ENCODE results near the gene FPR3. TPM values are rescaled to one million over a fixed set of nuclear protein-coding genes. Genes with fewer than 3 reads are reported as not detected.
"Not testable (repeated sequence)": the region's sequence is repeated elsewhere in the genome, so short reads cannot be mapped to it uniquely, and the experiment has no call there.

FPR3 gene
- total RNA-seq, 2 donors from 2014 or later, result 1.6 to 4.9 TPM

DNA sequence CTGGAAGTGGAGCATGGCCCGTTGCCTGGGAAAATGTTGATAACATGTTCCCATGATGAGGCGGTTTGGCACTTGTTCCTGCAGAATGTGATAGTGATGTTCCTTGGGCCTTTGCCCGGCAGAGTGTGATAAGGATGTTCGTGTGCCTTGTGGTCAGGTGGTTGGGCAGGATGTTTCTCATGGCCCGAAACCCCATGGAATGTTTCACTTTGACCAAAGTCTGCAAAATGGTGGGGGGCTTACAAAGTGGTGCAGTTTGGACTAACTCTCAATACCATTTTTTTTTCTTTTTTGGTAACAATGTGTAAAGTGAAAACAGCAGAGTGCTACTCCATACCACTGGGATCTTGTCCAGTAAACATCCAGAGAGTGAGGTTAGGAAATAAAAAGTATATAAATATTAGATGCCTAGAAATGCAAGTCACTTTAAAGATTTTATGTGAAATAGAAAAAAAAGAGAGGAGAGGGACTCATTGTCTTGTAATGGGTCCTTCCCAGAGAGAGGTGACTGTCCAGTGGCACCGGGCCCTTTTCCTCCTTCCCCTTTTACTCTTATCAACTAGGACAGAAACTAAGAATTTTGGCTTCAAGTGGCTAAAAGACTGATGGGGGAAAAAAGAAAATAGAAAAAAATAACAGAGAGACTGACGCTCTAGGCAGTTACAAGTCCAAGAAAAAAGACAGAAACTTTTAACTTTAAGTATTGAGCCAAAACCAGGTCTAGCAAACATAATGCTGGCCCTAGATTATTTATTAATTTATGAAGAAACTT lies 5.7 kb downstream of the FPR3 start:
- no peak overlapping the region for H3K4me3 ChIP-seq
- no peaks in the 10 kb centered on the region for H3K36me3 ChIP-seq (replicated peaks in 1 of 2; ENCODE audit: insufficient read depth in 1 of 2, low read depth in 2 of 2)
- 43 to 47% methylated on average over 7 of the region's 7 CpGs for WGBS, 2 donors
- H3K9me3 ChIP-seq, result no peaks in the 10 kb centered on the region
- intact Hi-C loops (cut with DNase I), result no loop called here
- peak; percentile 28 to 58 (median 33) for DNase-seq
- TF ChIP-seq, protein P1, sequence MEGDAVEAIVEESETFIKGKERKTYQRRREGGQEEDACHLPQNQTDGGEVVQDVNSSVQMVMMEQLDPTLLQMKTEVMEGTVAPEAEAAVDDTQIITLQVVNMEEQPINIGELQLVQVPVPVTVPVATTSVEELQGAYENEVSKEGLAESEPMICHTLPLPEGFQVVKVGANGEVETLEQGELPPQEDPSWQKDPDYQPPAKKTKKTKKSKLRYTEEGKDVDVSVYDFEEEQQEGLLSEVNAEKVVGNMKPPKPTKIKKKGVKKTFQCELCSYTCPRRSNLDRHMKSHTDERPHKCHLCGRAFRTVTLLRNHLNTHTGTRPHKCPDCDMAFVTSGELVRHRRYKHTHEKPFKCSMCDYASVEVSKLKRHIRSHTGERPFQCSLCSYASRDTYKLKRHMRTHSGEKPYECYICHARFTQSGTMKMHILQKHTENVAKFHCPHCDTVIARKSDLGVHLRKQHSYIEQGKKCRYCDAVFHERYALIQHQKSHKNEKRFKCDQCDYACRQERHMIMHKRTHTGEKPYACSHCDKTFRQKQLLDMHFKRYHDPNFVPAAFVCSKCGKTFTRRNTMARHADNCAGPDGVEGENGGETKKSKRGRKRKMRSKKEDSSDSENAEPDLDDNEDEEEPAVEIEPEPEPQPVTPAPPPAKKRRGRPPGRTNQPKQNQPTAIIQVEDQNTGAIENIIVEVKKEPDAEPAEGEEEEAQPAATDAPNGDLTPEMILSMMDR (IDR thresholded peaks at IDR 0.05), result no peak
- TF ChIP-seq POLR2A (IDR thresholded peaks at IDR 0.05), result no peak
- no peaks in the 10 kb centered on the region for H3K27me3 ChIP-seq
- H3K4me1 ChIP-seq, result no peaks in the 10 kb centered on the region
- no peak for ATAC-seq
- H3K27ac ChIP-seq, result peak overlapping the region in 2 of 4 donors; percentile 49 to 66

DNA sequence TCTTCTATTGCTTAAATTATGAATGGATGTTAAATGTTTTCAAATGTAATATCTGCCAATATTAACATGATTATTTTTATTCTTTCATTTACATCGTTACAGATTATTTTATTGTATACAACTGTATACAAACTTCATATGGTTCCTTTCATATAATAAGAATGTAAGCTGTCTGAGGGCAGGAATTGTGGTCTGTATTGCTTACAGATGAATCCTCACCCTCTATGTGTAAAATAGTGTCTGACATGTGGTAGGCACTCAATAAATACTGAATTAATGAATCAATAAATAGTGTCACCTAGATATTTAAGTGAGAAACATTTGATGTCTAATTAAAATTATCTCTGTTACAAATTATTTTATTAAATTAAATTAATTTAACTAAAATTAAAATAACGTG lies 7.8 kb downstream of the FPR3 start:
- H3K9me3 ChIP-seq, result no peaks in the 10 kb centered on the region
- no peak for DNase-seq
- no peaks in the 10 kb centered on the region for H3K4me1 ChIP-seq
- intact Hi-C loops (cut with DNase I), result no loop called here
- no peak for ATAC-seq
- H3K36me3 ChIP-seq (replicated peaks in 1 of 2; ENCODE audit: insufficient read depth in 1 of 2, low read depth in 2 of 2), result no peaks in the 10 kb centered on the region
- no peak for TF ChIP-seq POLR2A (IDR thresholded peaks at IDR 0.05)
- TF ChIP-seq, protein P1 (IDR thresholded peaks at IDR 0.05), result no peak
- no peaks in the 10 kb centered on the region for H3K27me3 ChIP-seq
- H3K27ac ChIP-seq, result no peak overlapping the region
- 45 to 60% methylated on average over 2 of the region's 2 CpGs for WGBS, 2 donors
- no peak overlapping the region for H3K4me3 ChIP-seq

DNA sequence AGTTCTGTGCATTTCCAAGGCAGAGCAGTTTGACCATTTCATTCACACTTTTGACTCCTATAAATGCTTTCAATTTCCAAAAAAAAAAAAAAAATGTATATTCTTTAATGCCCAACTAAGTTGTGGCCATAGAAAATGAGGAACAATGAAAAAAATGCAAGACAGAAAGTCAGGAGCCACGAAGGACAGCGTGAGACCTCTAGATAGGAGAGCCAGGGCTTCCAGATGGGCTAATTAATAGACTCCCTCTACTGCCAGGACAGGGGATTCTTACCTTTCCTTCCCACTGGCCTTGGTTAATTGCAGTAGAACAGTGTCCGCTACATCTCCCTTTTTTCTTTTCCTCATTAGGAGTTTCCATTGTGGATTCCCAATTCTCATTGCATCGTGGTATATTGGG lies 8.6 kb downstream of the FPR3 start:
- no peaks in the 10 kb centered on the region for H3K4me1 ChIP-seq
- WGBS, 2 donors, result 67 to 80% methylated on average over 4 of the region's 4 CpGs
- no peaks in the 10 kb centered on the region for H3K27me3 ChIP-seq
- no peak for ATAC-seq
- peak overlapping the region in 1 of 4 donors; percentile 51 for H3K27ac ChIP-seq
- intact Hi-C loops (cut with DNase I), result no loop called here
- H3K36me3 ChIP-seq (replicated peaks in 1 of 2; ENCODE audit: insufficient read depth in 1 of 2, low read depth in 2 of 2), result no peaks in the 10 kb centered on the region
- no peak for DNase-seq
- H3K9me3 ChIP-seq, result no peaks in the 10 kb centered on the region
- no peak overlapping the region for H3K4me3 ChIP-seq
- no peak for TF ChIP-seq POLR2A (IDR thresholded peaks at IDR 0.05)
- TF ChIP-seq, protein P1 (IDR thresholded peaks at IDR 0.05), result no peak

DNA sequence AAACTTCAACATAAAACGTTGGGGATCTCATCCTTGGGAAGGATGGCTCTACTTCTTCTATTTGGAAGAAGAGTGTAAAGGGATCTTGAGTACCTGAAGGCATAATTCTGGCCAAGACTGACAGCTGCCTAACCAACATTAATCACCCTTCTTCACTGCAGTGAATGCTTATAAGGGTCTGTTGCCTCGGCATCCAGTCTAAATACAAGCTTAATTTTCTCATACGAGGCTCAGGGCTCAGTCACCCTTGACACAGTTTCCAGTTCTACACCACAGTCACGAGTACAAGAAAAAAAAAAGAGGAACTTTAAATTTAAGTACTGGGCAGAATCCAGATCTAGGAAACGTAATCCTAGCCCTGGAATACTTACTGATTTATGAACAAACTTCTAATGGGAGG lies 9.0 kb downstream of the FPR3 start:
- DNase-seq, result no peak
- Histone ChIP-seq H3K9me3 (no peaks in the 10 kb centered on the region), H3K27ac (peak overlapping the region in 1 of 4 donors; percentile 51), H3K36me3 (replicated peaks in 1 of 2; ENCODE audit: insufficient read depth in 1 of 2, low read depth in 2 of 2) (no peaks in the 10 kb centered on the region), H3K4me3 (no peak overlapping the region), H3K27me3 (no peaks in the 10 kb centered on the region), H3K4me1 (no peaks in the 10 kb centered on the region)
- WGBS, 2 donors, result 25 to 32% methylated on average over 5 of the region's 5 CpGs
- ATAC-seq, result no peak
- intact Hi-C loops (cut with DNase I), result no loop called here
- TF ChIP-seq POLR2A (IDR thresholded peaks at IDR 0.05), result no peak
- TF ChIP-seq, protein P1 (IDR thresholded peaks at IDR 0.05), result no peak

DNA sequence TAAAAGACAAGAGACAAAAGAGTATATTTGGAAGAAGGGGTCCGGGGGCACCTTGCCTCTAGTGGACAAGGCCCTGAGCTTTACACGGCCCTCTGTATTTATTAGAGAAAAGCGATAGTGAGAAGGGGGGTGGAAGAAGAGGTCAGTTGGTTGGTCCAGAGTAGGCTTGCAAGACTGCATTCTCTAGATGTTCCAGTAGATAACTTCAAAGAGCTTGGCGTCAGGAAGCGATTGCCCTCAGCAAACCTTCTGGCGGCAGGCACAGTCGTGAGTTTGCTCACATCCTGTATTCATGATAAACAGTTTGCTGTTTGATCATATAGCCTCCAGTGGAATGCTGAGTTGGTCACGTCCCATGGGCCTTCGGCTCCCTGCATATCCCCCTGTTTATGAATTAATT lies 9.8 kb downstream of the FPR3 start:
- DNase-seq; ATAC-seq; intact Hi-C loops (cut with DNase I); H3K36me3 ChIP-seq (replicated peaks in 1 of 2; ENCODE audit: insufficient read depth in 1 of 2, low read depth in 2 of 2); H3K27me3 ChIP-seq; H3K9me3 ChIP-seq; H3K4me3 ChIP-seq; H3K4me1 ChIP-seq; H3K27ac ChIP-seq: not testable (repeated sequence)
- WGBS, 2 donors, result 61 to 62% methylated on average over 9 of the region's 9 CpGs

DNA sequence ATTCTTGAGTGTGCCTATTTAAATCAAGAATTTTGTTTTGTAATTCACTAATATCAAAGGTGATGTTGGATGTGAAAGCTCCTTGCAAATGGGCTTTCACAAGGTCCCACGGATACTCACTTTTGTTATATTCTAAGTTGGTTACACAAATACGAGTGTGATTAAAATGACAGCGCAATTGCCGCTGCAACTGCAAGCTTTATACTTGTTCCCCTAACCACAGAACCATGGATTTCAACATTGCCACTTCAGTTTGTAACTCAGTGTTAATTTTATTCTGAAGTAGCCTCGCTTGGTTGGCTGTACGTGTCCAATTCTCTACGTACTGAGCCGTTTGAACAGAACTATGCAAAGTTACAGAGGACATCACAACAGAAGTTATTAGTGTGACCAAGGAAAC lies 10.4 kb downstream of the FPR3 start:
- ATAC-seq; H3K27me3 ChIP-seq; H3K4me3 ChIP-seq; intact Hi-C loops (cut with DNase I); H3K27ac ChIP-seq; H3K36me3 ChIP-seq (replicated peaks in 1 of 2; ENCODE audit: insufficient read depth in 1 of 2, low read depth in 2 of 2); H3K9me3 ChIP-seq; DNase-seq; H3K4me1 ChIP-seq: not testable (repeated sequence)
- 72 to 79% methylated on average over 8 of the region's 8 CpGs for WGBS, 2 donors

DNA sequence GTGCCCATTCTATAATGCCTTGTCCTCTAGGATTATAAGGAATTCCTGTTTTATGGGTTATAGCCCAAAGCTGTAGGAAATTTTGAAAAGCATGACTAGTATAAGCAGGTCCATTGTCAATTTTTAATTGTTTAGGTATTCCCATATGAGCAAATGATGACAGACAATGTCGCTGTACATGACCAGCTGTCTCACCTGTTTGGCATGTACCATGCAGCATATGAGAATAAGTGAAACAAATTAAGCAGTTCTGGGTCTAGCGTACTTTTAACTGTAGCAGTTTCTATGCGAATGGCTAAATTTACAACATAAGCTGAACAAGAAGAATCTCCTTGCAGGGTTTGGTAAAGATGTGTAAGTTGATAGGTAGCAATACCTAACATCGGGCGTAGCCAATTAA lies 11.6 kb downstream of the FPR3 start:
- H3K27ac ChIP-seq; intact Hi-C loops (cut with DNase I); H3K27me3 ChIP-seq; DNase-seq; ATAC-seq; H3K9me3 ChIP-seq; H3K4me3 ChIP-seq; H3K36me3 ChIP-seq (replicated peaks in 1 of 2; ENCODE audit: insufficient read depth in 1 of 2, low read depth in 2 of 2); H3K4me1 ChIP-seq: not testable (repeated sequence)
- WGBS, 2 donors, result 84 to 92% methylated on average over 5 of the region's 5 CpGs

All from body of pancreas (tissue), 4 donors.